Esophagus muscularis mucosa (tissue), 4 donors: ENCODE data around the gene ATP5F1B.

Experiments used
- CTCF ChIP-seq, 3 experiments: fragments of 200-600 bp in 2 of 3; fragments of 450-650 bp in 1 of 3; sonication (generic) in 2 of 3; IDR thresholded peaks; one replicate each; pipeline ENCODE4 v1.5.1; 2017 to 2019; ENCODE audit warnings: antibody characterized with exemption in 3 of 3, mild to moderate bottlenecking in 2 of 3, moderate library complexity in 1 of 3
- EP300 ChIP-seq: sonication (generic); formaldehyde crosslinking; IDR thresholded peaks from one replicate; pipeline ENCODE4 v1.6.1; 2017; ENCODE audit warnings: antibody characterized with exemption
- POLR2A ChIP-seq: fragments of 450-650 bp; IDR thresholded peaks from one replicate; pipeline ENCODE4 v1.6.1; 2017; ENCODE audit warnings: antibody characterized with exemption, moderate library complexity, mild to moderate bottlenecking, low read depth
- POLR2AphosphoS5 ChIP-seq, 2 donors: sonication (generic); formaldehyde crosslinking; IDR thresholded peaks; one replicate each; pipeline ENCODE4 v1.6.1; 2017; ENCODE audit warnings: antibody characterized with exemption in 2 of 2

GRCh38 chr12:56636675-56637540 lies 8.9 kb downstream of the ATP5F1B start:
- peak; percentile 56 to 64 (median 63) for TF ChIP-seq CTCF (IDR thresholded peaks at IDR 0.05)
- no peak for TF ChIP-seq POLR2A
- TF ChIP-seq POLR2AphosphoS5 (IDR thresholded peaks at IDR 0.05): peak; percentile 74 to 86
- no peak for TF ChIP-seq EP300
